Activated CD4-positive, alpha-beta T cell treated with anti-CD3 and anti-CD28 coated beads, Interleukin-2, amount 50 U/mL, for 48 hours (primary cell): ENCODE data around the gene OAS1.
A peak's percentile ranks its signal among the peaks of the same experiment; 100 is the strongest.
"Not testable (repeated sequence)": the region's sequence is repeated elsewhere in the genome, so short reads cannot be mapped to it uniquely, and the experiment has no call there.

Experiments used
- DNase-seq, 2 experiments: peaks; one replicate each; pipeline ENCODE4 v3.0.0-alpha.2; 2020

The OAS1 gene

DNA sequence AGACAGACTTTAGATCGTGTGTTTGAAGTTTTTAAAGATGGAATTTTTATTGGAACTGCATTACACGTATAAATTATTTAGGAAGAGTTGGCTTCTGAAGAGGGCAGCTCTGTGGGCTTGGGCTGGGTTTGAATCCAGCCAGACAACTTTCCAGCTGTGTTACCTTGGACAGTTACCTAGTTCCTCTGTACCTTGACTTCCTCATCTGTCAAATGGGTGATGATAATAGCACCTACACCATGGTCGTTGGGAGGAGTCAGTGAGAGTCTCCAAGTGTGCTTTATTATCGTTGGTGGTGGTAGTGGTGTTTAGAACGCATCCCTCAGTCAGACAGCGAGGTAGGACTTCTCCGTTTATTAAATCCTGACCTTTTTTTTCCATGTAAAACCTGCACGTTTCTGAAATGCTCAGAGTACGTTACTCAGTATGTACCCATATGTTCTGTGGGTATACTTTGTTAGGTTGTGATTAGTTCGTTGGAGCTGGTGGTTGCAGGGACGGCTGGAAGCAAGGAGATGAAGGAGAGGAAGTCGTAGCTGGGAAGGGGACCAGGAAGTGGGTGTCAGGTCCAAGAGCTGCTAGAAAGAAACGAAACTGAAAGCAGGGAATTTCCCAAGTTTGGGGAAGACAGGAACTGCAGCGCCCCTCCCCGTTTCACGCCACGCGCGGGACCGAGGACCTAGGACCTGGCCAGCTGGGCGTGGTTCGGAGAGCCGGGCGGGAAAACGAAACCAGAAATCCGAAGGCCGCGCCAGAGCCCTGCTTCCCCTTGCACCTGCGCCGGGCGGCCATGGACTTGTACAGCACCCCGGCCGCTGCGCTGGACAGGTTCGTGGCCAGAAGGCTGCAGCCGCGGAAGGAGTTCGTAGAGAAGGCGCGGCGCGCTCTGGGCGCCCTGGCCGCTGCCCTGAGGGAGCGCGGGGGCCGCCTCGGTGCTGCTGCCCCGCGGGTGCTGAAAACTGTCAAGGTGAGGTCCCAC lies 31.3 kb downstream of the OAS1 start, which contains the start of gene OAS3:
OAS3 (plus strand) TSS at position 734 of the 979 bp plus-strand sequence; CDS start at position 791, 57 bp downstream.
- peak; percentile 55 to 67 for DNase-seq

GRCh38 chr12:112938751-112939150 lies 32.0 kb downstream of the OAS1 start:
- peak in 1 of 2 experiments; percentile 19 for DNase-seq

DNA sequence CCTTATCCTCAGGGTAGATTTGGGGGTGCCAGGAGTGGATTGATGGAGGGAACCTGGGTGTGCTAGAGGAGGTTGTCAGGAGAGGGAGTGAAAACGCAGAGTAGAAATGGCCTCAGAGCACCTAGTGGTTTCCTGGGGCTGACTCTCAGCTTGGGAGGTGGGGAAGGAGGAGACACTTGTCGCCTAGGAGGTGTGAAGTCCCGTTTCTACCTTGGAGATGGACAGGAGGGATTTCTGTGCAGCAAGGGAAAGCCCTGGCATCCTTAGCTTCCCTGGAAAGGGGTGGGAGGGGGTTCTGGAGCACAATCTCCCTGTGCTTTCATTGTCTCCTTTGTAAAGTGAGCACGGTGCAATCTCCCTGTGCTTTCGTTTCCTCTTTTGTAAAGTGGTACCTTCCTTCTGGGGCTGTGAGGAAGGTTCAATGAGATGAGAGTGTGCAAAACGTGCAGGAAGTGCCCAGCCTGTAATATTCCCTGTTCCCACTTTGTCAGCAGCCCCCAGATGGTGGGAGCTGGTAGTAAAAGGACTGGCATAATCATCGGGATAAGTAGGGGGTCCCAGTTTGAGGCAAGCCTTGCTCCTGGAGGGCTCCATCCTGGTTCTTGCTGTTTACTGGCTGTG lies 33.1 kb downstream of the OAS1 start:
- peak; percentile 10 to 15 for DNase-seq

DNA sequence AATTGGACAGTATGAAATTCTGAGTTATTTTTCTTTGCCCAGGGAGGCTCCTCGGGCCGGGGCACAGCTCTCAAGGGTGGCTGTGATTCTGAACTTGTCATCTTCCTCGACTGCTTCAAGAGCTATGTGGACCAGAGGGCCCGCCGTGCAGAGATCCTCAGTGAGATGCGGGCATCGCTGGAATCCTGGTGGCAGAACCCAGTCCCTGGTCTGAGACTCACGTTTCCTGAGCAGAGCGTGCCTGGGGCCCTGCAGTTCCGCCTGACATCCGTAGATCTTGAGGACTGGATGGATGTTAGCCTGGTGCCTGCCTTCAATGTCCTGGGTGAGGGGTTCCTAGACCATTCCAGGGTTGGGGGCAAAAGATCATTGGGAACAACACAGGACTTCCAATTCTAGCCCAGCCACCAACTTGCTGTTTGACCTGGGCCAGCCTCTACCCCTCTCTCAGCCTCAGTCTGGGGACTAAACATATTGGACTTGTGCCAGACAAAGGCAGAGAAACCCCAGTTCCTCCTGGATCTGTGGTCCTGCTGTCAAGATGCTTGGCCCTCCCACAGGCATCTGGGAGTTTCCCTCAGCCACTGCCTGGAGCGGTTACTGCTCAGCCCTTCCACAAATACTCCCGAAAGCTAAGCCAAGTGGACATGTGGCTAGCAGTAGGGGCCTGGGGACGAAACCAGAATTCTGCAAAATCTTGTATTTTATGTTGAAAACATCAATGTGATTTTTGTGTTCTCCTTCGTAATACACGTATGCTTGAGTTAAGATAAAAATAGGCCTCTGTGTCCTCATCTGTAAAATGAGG lies 35.0 kb downstream of the OAS1 start:
- no peak for DNase-seq

- DNase-seq: no peak
Measured at GRCh38 chr12:112942572-112942971, 35.8 kb downstream of the OAS1 start.

- DNase-seq: no peak
Measured at GRCh38 chr12:112944024-112944690, 37.4 kb downstream of the OAS1 start.

DNA sequence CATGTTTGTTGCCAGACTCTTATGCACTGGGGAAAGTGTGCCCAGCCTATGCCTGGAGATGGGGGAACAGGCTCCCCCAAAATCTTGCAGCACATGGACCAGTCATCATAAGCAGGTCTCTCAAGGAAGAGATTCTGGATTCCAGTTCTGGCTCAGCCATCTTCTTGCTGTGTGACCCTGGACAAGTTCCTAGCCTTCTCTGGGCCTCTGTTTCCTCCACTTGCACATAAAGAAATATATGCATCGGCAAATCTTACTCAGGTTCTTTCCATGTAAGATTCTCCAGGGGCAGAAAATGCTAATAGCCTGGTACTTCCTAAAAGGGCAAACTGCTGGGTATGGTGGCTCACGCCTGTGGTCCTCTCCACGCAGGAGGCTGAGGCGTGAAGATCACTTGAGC lies 38.8 kb downstream of the OAS1 start:
- DNase-seq: no peak

DNA sequence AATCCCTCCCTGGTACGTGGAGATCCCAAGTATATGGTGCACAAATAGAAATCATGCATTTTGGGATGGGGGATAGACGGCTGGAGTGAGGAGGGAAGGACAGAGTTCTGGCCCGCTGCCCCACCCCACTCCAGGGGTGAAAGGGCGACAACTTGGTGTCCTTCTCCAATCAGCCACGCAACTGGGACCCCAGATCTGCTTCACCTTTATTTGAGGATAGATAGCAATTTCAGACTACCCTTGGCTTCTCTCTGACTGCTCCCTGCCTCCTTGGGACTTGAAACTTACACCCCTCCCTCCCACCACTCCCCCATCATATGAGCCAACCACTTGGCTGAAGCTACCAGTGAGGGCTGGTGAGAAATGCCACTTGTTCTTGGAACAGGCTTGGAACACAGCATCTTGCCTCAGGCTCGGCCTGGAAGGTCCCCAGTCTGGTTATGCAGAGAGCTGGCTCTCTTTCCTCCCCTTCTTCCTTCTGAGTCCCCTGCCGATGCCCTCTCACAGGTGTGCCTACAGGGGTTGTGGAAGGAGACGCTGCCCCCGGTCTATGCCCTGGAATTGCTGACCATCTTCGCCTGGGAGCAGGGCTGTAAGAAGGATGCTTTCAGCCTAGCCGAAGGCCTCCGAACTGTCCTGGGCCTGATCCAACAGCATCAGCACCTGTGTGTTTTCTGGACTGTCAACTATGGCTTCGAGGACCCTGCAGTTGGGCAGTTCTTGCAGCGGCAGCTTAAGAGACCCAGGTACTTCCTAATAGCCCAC lies 39.7 kb downstream of the OAS1 start:
- no peak for DNase-seq

GRCh38 chr12:112947314-112947713 lies 40.6 kb downstream of the OAS1 start:
- no peak for DNase-seq

GRCh38 chr12:112947761-112948160 lies 41.0 kb downstream of the OAS1 start:
- no peak for DNase-seq

GRCh38 chr12:112948806-112949205 lies 42.0 kb downstream of the OAS1 start:
- no peak for DNase-seq

GRCh38 chr12:112950701-112951100 lies 43.9 kb downstream of the OAS1 start:
- no peak for DNase-seq

DNA sequence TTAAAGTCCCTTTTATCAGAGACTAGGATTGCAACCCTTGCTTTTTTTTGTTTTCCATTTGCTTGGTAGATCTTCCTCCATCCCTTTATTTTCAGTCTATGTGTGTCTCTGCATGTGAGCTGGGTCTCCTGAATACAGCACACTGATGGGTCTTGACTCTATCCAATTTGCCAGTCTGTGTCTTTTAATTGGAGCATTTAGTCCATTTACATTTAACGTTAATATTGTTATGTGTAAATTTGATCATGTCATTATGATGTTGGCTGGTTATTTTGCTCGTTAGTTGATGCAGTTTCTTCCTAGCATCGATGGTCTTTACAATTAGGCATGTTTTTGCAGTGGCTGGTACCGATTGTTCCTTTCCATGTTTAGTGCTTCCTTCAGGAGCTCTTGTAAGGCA lies 50.4 kb downstream of the OAS1 start:
- DNase-seq: not testable (repeated sequence)

DNA sequence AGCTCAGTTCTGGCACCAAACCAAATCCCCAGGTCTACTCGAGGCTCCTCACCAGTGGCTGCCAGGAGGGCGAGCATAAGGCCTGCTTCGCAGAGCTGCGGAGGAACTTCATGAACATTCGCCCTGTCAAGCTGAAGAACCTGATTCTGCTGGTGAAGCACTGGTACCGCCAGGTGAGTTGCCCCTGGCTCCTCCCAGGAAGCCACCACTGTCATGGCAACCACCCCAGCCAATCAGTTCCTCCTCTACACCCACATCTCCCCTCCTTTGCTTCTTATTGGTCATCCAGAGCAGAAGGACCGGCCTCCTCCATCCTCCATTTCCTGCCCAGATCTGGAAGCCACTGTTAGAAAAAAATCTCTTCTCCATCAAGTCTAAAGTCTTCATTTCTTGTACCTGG lies 54.3 kb downstream of the OAS1 start:
- no peak for DNase-seq

DNA sequence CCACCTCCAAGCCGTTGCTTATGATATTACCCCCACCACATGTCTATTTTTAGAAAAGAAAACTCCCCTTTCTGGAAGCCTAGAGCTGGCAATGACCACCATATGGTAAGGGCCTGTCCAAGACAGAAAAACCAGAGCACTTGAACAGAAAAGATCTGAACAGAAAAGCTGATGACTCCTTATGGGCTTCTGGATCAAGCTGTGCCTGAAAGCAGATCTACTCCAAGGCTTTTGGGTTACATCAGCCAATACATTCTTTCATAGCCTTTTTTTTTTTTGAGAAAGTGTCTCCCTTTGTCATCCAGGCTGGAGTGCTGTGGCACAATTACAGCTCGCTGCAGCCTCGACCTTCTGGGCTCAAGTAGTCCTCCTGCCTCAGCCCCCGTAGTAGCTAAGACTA lies 54.8 kb downstream of the OAS1 start:
- DNase-seq: no peak

DNA sequence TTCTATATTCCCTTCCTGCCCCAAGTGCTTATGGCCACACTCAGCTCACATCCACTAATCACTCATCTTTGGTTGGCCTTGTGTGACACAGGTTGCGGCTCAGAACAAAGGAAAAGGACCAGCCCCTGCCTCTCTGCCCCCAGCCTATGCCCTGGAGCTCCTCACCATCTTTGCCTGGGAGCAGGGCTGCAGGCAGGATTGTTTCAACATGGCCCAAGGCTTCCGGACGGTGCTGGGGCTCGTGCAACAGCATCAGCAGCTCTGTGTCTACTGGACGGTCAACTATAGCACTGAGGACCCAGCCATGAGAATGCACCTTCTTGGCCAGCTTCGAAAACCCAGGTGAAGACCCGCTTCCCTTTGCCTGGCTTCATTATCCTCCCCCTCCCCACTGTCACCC lies 55.8 kb downstream of the OAS1 start:
- DNase-seq: no peak

- DNase-seq: no peak
Measured at GRCh38 chr12:112963227-112963861, 56.6 kb downstream of the OAS1 start.

- DNase-seq: no peak
Measured at GRCh38 chr12:112964067-112964670, 57.4 kb downstream of the OAS1 start.

GRCh38 chr12:112964915-112965314 lies 58.2 kb downstream of the OAS1 start:
- DNase-seq: no peak

DNA sequence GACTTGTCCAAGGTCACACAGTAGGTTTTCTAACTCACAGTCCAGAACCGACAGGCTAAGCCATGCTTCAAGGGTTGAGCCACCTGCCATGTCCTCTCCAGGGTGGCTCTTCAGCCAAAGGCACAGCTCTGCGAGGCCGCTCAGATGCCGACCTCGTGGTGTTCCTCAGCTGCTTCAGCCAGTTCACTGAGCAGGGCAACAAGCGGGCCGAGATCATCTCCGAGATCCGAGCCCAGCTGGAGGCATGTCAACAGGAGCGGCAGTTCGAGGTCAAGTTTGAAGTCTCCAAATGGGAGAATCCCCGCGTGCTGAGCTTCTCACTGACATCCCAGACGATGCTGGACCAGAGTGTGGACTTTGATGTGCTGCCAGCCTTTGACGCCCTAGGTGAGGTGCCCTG lies 58.9 kb downstream of the OAS1 start:
- DNase-seq: no peak

- no peak for DNase-seq
Measured at GRCh38 chr12:112967306-112967705, 60.5 kb downstream of the OAS1 start.
